ENCODE measurements around the gene ARHGEF5. TPM values are rescaled to one million over a fixed set of nuclear protein-coding genes. Genes with fewer than 3 reads are reported as not detected.
"Not testable (repeated sequence)": the region's sequence is repeated elsewhere in the genome, so short reads cannot be mapped to it uniquely, and the experiment has no call there.

The ARHGEF5 gene
- total and polyA plus RNA-seq, 2 experiments from 2014 or later = 1.2 to 1.3 TPM

- H3K36me3 ChIP-seq; H3K9me3 ChIP-seq (ENCODE audit: low read depth); DNase-seq (ENCODE audit: low read depth in 1 of 2, low spot score in 1 of 2); H3K4me1 ChIP-seq (ENCODE audit: low read depth); H3K27me3 ChIP-seq; H3K4me3 ChIP-seq; H3K27ac ChIP-seq: not testable (repeated sequence)
These were observed 983 bp downstream of the ARHGEF5 start for GRCh38 chr7:144356185-144356584.

- not testable (repeated sequence) for H3K4me1 ChIP-seq (ENCODE audit: low read depth); H3K9me3 ChIP-seq (ENCODE audit: low read depth); H3K4me3 ChIP-seq; H3K27ac ChIP-seq; H3K36me3 ChIP-seq; H3K27me3 ChIP-seq; DNase-seq (ENCODE audit: low read depth in 1 of 2, low spot score in 1 of 2)
These were observed 1.7 kb downstream of the ARHGEF5 start for GRCh38 chr7:144356860-144357259.

GRCh38 chr7:144362061-144362460 lies 6.9 kb downstream of the ARHGEF5 start:
- H3K27ac ChIP-seq; H3K36me3 ChIP-seq; H3K9me3 ChIP-seq (ENCODE audit: low read depth); DNase-seq (ENCODE audit: low read depth in 1 of 2, low spot score in 1 of 2); H3K27me3 ChIP-seq; H3K4me1 ChIP-seq (ENCODE audit: low read depth); H3K4me3 ChIP-seq: not testable (repeated sequence)

DNA sequence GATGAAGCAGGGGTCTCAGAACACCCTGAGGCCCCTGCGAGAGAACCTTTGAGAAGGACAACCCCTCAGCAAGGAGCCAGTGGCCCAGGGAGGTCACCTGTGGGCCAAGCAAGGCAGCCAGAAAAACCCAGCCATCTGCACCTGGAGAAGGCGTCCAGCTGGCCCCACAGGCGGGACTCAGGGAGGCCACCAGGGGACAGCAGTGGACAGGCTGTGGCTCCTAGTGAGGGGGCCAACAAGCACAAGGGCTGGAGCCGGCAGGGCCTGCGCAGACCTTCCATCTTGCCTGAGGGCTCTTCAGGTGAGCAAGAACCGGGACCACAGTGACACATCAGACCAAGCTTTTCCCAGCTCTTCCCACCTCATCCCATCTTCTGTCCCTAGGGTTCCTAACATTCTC lies 10.3 kb downstream of the ARHGEF5 start:
- not testable (repeated sequence) for H3K4me3 ChIP-seq; H3K9me3 ChIP-seq (ENCODE audit: low read depth); H3K4me1 ChIP-seq (ENCODE audit: low read depth); H3K27me3 ChIP-seq; DNase-seq (ENCODE audit: low read depth in 1 of 2, low spot score in 1 of 2); H3K27ac ChIP-seq; H3K36me3 ChIP-seq

DNA sequence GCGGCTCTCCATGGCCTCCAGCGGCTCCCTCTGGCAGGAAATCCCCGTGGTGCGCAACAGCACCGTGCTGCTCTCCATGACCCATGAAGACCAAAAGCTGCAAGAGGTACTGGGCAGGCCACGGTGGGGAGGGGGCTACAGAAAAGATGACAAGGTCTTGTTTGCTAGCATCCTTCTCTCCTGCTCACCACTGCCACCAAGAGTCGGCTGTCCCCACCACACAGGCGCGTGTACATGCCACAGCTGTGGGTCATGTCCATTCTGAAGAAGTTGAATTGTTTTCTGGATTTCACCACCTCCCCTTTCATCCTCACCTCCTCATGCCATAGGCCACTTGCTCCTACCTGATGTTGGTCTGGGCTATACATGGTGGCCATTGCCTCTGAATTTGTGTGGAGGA lies 12.0 kb downstream of the ARHGEF5 start:
- not testable (repeated sequence) for H3K36me3 ChIP-seq; DNase-seq (ENCODE audit: low read depth in 1 of 2, low spot score in 1 of 2); H3K27me3 ChIP-seq; H3K4me1 ChIP-seq (ENCODE audit: low read depth); H3K9me3 ChIP-seq (ENCODE audit: low read depth); H3K4me3 ChIP-seq; H3K27ac ChIP-seq

GRCh38 chr7:144369221-144369620 lies 14.0 kb downstream of the ARHGEF5 start:
- H3K9me3 ChIP-seq (ENCODE audit: low read depth); H3K4me3 ChIP-seq; DNase-seq (ENCODE audit: low read depth in 1 of 2, low spot score in 1 of 2); H3K27ac ChIP-seq; H3K4me1 ChIP-seq (ENCODE audit: low read depth); H3K27me3 ChIP-seq; H3K36me3 ChIP-seq: not testable (repeated sequence)

GRCh38 chr7:144378651-144379050 lies 23.4 kb downstream of the ARHGEF5 start:
- H3K4me1 ChIP-seq (ENCODE audit: low read depth) = no peaks in the 10 kb centered on the region
- DNase-seq (ENCODE audit: low read depth in 1 of 2, low spot score in 1 of 2) = no peak
- H3K36me3 ChIP-seq = no peaks in the 10 kb centered on the region
- no peaks in the 10 kb centered on the region for H3K9me3 ChIP-seq (ENCODE audit: low read depth)
- no peak overlapping the region for H3K4me3 ChIP-seq
- H3K27ac ChIP-seq = no peak overlapping the region
- no peak for TF ChIP-seq CTCF (IDR thresholded peaks at IDR 0.05; ENCODE audit: low read depth, low read length)
- H3K27me3 ChIP-seq = no peaks in the 10 kb centered on the region

GRCh38 chr7:144379776-144380384 lies 24.7 kb downstream of the ARHGEF5 start:
- H3K4me3 ChIP-seq = no peak overlapping the region
- no peak overlapping the region for H3K27ac ChIP-seq
- H3K36me3 ChIP-seq = no peaks in the 10 kb centered on the region
- no peaks in the 10 kb centered on the region for H3K4me1 ChIP-seq (ENCODE audit: low read depth)
- no peak for DNase-seq (ENCODE audit: low read depth in 1 of 2, low spot score in 1 of 2)
- H3K27me3 ChIP-seq = no peaks in the 10 kb centered on the region
- no peaks in the 10 kb centered on the region for H3K9me3 ChIP-seq (ENCODE audit: low read depth)
- TF ChIP-seq CTCF (IDR thresholded peaks at IDR 0.05; ENCODE audit: low read depth, low read length) = no peak

DNA sequence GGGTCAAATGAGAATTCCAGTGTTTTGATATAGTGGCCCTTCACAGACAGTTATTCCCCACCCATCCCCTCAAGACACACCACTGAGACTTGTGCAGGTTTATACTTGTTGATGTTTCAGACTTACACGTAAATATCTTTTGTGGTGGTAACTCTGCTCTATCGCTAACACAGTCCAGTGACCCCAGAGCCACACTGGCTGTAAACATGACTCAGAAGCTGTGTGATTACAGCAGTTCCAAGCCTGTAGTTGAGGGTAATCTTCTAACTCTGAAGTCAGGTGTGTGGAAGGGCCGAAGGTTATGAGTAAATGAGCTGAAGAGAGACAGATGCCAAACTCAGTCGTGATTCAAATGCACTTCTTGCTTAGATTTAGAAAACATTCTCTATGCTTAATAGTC lies 28.9 kb downstream of the ARHGEF5 start:
- peak in 1 of 2 donors; percentile 30 for DNase-seq (ENCODE audit: low read depth in 1 of 2, low spot score in 1 of 2)
- no peaks in the 10 kb centered on the region for H3K27me3 ChIP-seq
- no peak overlapping the region for H3K27ac ChIP-seq
- H3K4me1 ChIP-seq (ENCODE audit: low read depth) = no peaks in the 10 kb centered on the region
- TF ChIP-seq CTCF (IDR thresholded peaks at IDR 0.05; ENCODE audit: low read depth, low read length) = no peak
- H3K36me3 ChIP-seq = no peaks in the 10 kb centered on the region
- H3K9me3 ChIP-seq (ENCODE audit: low read depth) = no peaks in the 10 kb centered on the region
- no peak overlapping the region for H3K4me3 ChIP-seq

Measured in cardiac muscle cell (in vitro differentiated cells and primary cell).